Neuron (in vitro differentiated cells): ENCODE data around the gene RASSF10.

ENCODE experiments used
- H2AFZ ChIP-seq: one replicate; pipeline ENCODE4 v1.6.1; 2013; ENCODE audit warnings: low read depth, mild to moderate bottlenecking, inconsistent platforms, low read length, moderate library complexity
- H3K27me3 ChIP-seq: one replicate; pipeline ENCODE4 v1.6.1; 2013; ENCODE audit warnings: low read length; ENCODE audit not compliant: insufficient read depth
- H3K36me3 ChIP-seq: one replicate; pipeline ENCODE4 v1.6.1; 2013; ENCODE audit warnings: low read length; ENCODE audit not compliant: insufficient read depth
- H3K4me1 ChIP-seq: one replicate; pipeline ENCODE4 v1.6.1; 2013; ENCODE audit warnings: low read length; ENCODE audit not compliant: insufficient read depth
- H3K4me3 ChIP-seq: 2 replicates; pipeline ENCODE4 v1.5.1; 2013; ENCODE audit warnings: mild to moderate bottlenecking, low read length, moderate library complexity
- H3K9me3 ChIP-seq: one replicate; pipeline ENCODE4 v1.6.1; 2013; ENCODE audit warnings: low read length

The RASSF10 gene

DNA sequence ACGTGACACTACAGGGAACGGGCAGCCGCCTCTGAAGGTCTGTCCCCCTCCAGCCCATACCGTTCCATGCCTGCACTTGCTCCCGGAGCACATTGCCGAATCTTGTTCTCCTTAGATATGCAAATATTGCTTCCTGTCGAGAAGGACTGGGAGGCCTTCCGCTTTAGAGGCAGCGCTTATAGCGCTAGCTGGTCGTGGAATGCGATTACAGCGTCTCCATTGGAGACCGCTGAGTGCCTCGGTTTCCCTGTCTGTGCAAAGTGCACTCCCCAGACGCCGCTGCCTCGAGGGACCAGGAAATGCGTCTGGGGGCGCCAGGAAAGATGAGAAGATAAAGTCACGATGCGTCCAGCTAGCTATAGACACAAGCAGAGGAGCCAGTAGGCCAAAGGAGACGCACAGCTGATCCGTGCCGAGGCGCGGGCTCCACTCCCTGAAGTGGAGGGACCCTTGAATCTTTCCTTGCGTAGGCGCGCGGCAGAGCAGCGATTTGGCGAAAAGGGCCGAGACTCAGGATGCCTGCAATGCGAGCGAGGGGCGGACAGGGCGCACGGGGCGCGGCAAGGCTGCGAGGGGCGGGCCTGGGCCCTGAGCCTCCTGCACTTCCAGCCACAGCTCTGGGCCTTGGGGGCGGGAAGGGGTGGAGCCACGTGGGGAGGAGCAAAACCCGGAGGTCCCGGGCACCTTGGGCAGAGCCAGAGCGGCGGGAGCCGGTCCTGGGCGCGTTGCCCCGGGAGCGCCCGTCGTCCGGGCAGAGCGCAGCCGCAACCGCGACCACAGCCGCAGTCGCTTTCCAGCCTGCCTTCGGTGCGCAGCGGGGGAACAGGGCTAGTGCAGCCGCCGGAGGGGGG, at the start of gene RASSF10:
Gene RASSF10 (plus strand): TSS at position 692 of the 851 bp plus-strand sequence. CDS start 261 bp downstream, outside the sequence.
- Histone ChIP-seq H3K4me3 (peak within 1 kb of the TSS; percentile 68), H3K9me3 (peaks cover 5% of the 10 kb centered on the region), H2AFZ (peak within 1 kb of the TSS; percentile 82), H3K36me3 (no peaks in the 10 kb centered on the region), H3K27me3 (peaks cover 6% of the 10 kb centered on the region), H3K4me1 (peaks cover 26% of the 10 kb centered on the region)

GRCh38 chr11:12961615-12962014, 47.5 kb upstream of the RASSF10 start:
- Histone ChIP-seq H3K4me1 (peaks cover 12% of the 10 kb centered on the region), H3K4me3 (no peak overlapping the region), H3K27me3 (no peaks in the 10 kb centered on the region), H3K36me3 (no peaks in the 10 kb centered on the region), H2AFZ (no peak overlapping the region), H3K9me3 (no peaks in the 10 kb centered on the region)

GRCh38 chr11:12962306-12962705, 46.8 kb upstream of the RASSF10 start:
- Histone ChIP-seq H3K27me3 (no peaks in the 10 kb centered on the region), H3K36me3 (no peaks in the 10 kb centered on the region), H3K9me3 (no peaks in the 10 kb centered on the region), H2AFZ (no peak overlapping the region), H3K4me1 (peaks cover 13% of the 10 kb centered on the region), H3K4me3 (no peak overlapping the region)

DNA sequence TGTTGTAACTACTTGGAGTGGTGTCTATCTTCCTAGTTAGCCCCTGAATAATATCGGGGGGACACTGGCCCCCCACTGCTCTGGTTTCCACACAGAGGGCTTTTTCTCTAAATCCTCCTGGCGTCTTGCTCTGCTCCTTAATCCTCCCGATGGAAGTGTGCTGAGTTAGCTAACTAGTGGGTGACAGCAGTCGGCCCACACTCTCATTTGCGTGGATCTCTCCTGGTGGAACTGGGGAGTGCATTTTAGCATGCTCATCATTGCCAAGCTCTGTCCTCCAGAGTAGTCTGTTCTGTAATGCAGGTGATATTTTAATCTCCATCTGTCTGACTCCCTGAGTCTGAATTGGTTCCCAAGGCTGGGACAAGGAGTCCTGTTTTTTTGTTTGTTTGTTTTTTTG, 46.1 kb upstream of the RASSF10 start:
- no peak overlapping the region for H2AFZ ChIP-seq
- H3K9me3 ChIP-seq: no peaks in the 10 kb centered on the region
- H3K36me3 ChIP-seq: no peaks in the 10 kb centered on the region
- H3K4me1 ChIP-seq: peaks cover 13% of the 10 kb centered on the region
- H3K4me3 ChIP-seq: no peak overlapping the region
- H3K27me3 ChIP-seq: no peaks in the 10 kb centered on the region

DNA sequence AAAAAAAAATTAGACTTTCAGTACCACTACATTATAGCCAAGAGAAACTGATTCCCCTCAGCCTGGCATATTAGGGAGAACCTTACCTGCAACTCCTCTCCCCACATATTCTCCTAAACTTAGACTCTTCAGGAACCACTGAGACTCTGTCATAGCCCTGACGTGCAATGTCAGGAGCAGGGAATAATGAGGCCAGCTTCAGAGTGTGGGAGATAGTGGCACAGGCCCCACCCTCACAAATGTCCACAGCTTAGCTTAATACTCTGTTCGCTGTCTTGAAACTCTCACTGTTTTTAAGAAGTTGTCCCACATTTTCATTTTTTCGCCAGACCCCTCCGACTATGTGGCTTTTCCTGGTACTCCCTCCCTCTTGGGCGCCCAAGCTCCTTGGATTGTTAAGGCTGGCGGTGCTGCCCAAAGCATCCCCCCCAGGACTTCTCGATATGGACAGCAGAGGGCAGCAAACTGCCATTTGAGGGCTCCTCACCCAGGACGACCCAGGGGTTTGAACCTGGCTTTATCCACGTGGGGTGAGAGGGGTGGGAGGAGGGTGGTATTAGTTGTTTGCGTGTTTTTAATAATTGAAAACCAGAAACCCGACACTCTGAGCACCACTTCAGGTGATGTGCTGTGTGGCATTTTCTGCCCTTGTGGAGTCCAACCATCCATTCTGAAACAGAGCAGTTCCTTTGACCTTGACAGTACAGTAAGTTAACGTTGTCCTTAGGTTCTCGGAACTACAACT, 45.2 kb upstream of the RASSF10 start:
- no peak overlapping the region for H3K4me3 ChIP-seq
- peaks cover 13% of the 10 kb centered on the region for H3K4me1 ChIP-seq
- no peaks in the 10 kb centered on the region for H3K36me3 ChIP-seq

GRCh38 chr11:12964650-12965049, 44.5 kb upstream of the RASSF10 start:
- no peaks in the 10 kb centered on the region for H3K27me3 ChIP-seq
- no peaks in the 10 kb centered on the region for H3K9me3 ChIP-seq
- no peak overlapping the region for H3K4me3 ChIP-seq
- no peak overlapping the region for H2AFZ ChIP-seq
- no peaks in the 10 kb centered on the region for H3K36me3 ChIP-seq
- peaks cover 13% of the 10 kb centered on the region for H3K4me1 ChIP-seq

More for the DNA sequence above, 45.2 kb upstream of the RASSF10 start:
- no peaks in the 10 kb centered on the region for H3K9me3 ChIP-seq
- no peak overlapping the region for H2AFZ ChIP-seq
- no peaks in the 10 kb centered on the region for H3K27me3 ChIP-seq

GRCh38 chr11:12966002-12966401, 43.1 kb upstream of the RASSF10 start:
- no peaks in the 10 kb centered on the region for H3K9me3 ChIP-seq
- peaks cover 13% of the 10 kb centered on the region for H3K4me1 ChIP-seq
- H2AFZ ChIP-seq: no peak overlapping the region
- no peaks in the 10 kb centered on the region for H3K27me3 ChIP-seq
- H3K36me3 ChIP-seq: no peaks in the 10 kb centered on the region
- no peak overlapping the region for H3K4me3 ChIP-seq

DNA sequence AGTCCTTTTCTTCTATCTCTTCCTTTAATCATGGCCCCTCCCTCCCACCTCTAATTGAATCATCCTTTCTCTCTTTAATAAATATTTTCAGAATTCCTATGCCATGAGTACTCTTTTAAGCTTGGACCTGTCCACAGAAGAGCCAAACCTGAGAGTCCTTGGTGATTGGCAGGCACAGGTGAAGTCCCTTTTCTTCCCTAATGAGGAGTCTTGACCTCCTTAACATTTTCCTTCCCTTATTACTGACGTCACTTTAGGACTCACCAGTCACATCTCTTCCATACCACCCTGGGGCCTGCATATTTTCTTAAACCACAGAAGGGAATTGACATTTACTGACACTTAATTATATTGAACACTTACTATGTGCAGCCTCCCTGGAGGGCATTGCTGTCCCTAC, 41.0 kb upstream of the RASSF10 start:
- no peaks in the 10 kb centered on the region for H3K36me3 ChIP-seq
- no peak overlapping the region for H3K4me3 ChIP-seq
- H3K4me1 ChIP-seq: peaks cover 13% of the 10 kb centered on the region
- H3K9me3 ChIP-seq: no peaks in the 10 kb centered on the region
- H3K27me3 ChIP-seq: no peaks in the 10 kb centered on the region
- H2AFZ ChIP-seq: no peak overlapping the region

GRCh38 chr11:12968826-12969225, 40.3 kb upstream of the RASSF10 start:
- no peaks in the 10 kb centered on the region for H3K36me3 ChIP-seq
- H3K4me1 ChIP-seq: peaks cover 13% of the 10 kb centered on the region
- no peaks in the 10 kb centered on the region for H3K27me3 ChIP-seq
- H2AFZ ChIP-seq: no peak overlapping the region
- no peak overlapping the region for H3K4me3 ChIP-seq
- no peaks in the 10 kb centered on the region for H3K9me3 ChIP-seq

DNA sequence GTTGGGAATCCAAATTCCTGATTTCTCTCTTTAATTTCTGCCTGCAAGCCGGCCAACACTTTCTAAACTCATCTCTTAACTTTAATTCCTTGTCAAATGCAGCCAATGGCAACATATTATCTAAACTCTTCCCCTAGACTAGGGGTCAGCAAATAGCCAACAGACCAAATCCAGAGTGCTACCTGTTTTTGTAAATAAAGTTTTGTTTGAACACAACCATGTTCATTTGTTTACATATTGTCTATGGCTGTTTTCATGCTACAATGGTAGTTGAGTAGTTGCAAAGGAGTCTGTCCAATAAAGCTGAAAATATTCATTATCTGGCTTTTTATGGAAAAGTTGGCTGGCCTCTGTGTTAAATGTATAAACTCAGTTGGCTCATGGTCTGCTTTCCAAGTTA, 37.2 kb upstream of the RASSF10 start:
- Histone ChIP-seq H3K4me1 (no peaks in the 10 kb centered on the region), H3K9me3 (no peaks in the 10 kb centered on the region), H3K36me3 (no peaks in the 10 kb centered on the region), H3K27me3 (no peaks in the 10 kb centered on the region), H3K4me3 (no peak overlapping the region), H2AFZ (no peak overlapping the region)

DNA sequence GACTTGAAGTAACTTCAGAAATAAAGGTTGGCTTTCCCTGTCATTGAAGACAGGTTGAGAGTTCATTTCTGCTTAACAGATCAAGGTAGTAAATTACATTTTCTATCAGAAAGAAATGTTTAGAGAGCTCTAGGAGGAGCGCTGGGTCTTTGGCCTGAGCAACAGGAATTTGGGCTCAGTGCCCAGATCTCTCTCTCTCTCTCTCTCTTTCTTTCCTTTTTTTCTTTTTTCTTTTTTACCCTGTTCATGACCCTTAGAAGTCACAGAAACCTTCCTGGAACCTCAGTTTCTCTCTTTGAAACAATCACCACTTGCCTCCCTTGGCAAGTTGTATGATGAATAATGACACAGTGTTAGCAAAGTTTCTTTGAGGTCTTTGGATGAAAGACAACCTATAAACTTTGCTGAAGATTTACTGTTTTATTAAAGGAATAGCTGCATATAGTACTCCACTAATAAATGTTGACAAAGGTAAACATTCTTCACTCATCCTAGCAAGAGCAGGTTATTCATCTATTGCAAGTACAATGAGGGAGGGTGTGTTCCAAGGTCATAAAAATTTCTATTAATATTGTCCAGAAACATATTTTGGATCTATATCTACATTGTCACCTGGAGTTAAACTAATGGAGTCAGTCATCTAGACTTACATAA, 35.5 kb upstream of the RASSF10 start:
- Histone ChIP-seq H2AFZ (no peak overlapping the region), H3K27me3 (no peaks in the 10 kb centered on the region), H3K9me3 (no peaks in the 10 kb centered on the region), H3K4me1 (no peaks in the 10 kb centered on the region), H3K36me3 (no peaks in the 10 kb centered on the region), H3K4me3 (no peak overlapping the region)

DNA sequence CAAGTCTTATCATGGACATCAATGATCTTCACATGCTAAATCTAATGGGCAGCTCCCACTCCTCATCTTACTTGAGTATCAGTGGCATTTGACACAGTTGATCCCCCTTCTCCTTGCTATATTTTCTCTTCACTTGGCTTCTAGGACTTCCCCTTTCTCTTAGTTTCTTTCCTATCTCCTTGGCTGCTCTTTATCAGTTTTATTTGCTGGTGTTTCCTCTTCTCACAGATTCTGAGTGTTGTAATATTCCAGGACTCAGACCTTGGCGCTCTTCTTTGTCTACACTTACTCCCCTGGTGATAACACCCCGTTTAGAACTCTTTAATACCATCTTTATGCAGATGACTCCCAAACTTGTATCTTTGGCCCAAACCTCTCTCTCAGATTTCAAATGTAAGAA, 33.9 kb upstream of the RASSF10 start:
- Histone ChIP-seq H3K27me3 (no peaks in the 10 kb centered on the region), H3K4me1 (no peaks in the 10 kb centered on the region), H3K9me3 (no peaks in the 10 kb centered on the region), H3K36me3 (no peaks in the 10 kb centered on the region), H2AFZ (no peak overlapping the region), H3K4me3 (no peak overlapping the region)
